GM23338 (cell line): ENCODE data around the gene CEACAM18. TPM values are rescaled to one million over a fixed set of nuclear protein-coding genes. Genes with fewer than 3 reads are reported as not detected.

ENCODE experiments used
- ATAC-seq: fragments of 200-7000 bp; cut with Tn5 transposase; 3 replicates; pipeline ENCODE4 v1.9.1; 2020
- DNase-seq: peaks from one replicate; pipeline ENCODE4 v3.0.0-alpha.2; 2015; ENCODE audit warnings: low spot score
- H2AFZ ChIP-seq: fragments of 200-600 bp; sonication (generic); 2 replicates; pipeline ENCODE4 v1.8.0; 2016; ENCODE audit warnings: antibody characterized with exemption, mild to moderate bottlenecking, moderate library complexity
- H3F3A ChIP-seq: fragments of 200-600 bp; sonication (generic); replicated peaks from 2 replicates; pipeline ENCODE4 v1.8.0; 2017; ENCODE audit warnings: antibody characterized with exemption, mixed run types, low read depth
- H3K27ac ChIP-seq: fragments of 200-600 bp; sonication (generic); 2 replicates; pipeline ENCODE4 v1.6.1; 2016; ENCODE audit warnings: low read depth
- H3K27me3 ChIP-seq: fragments of 200-600 bp; sonication (generic); 2 replicates; pipeline ENCODE4 v1.8.0; 2016; ENCODE audit warnings: mild to moderate bottlenecking, mixed run types, moderate library complexity; ENCODE audit not compliant: insufficient read depth
- H3K36me3 ChIP-seq: fragments of 200-600 bp; sonication (generic); 2 replicates; pipeline ENCODE4 v1.8.0; 2016; ENCODE audit warnings: mild to moderate bottlenecking; ENCODE audit not compliant: insufficient read depth
- H3K4me1 ChIP-seq: fragments of 200-600 bp; sonication (generic); 2 replicates; pipeline ENCODE4 v1.8.0; 2016; ENCODE audit warnings: mild to moderate bottlenecking, moderate library complexity; ENCODE audit not compliant: insufficient read depth
- H3K4me2 ChIP-seq: fragments of 200-600 bp; sonication (generic); 2 replicates; pipeline ENCODE4 v1.7.1; 2017; ENCODE audit warnings: mixed run types
- H3K4me3 ChIP-seq: fragments of 200-600 bp; sonication (generic); 2 replicates; pipeline ENCODE4 v1.6.1; 2016; ENCODE audit warnings: mixed run types
- H3K79me2 ChIP-seq: fragments of 200-600 bp; sonication (generic); replicated peaks from 2 replicates; pipeline ENCODE4 v1.8.0; 2017; ENCODE audit warnings: mild to moderate bottlenecking; ENCODE audit not compliant: insufficient read depth
- H3K9me2 ChIP-seq: fragments of 200-600 bp; sonication (generic); 2 replicates; pipeline ENCODE4 v1.8.0; 2017; ENCODE audit not compliant: insufficient read depth
- H4K20me1 ChIP-seq: fragments of 200-600 bp; sonication (generic); replicated peaks from 2 replicates; pipeline ENCODE4 v1.8.0; 2017; ENCODE audit warnings: mild to moderate bottlenecking; ENCODE audit not compliant: insufficient read depth
- H3K27ac Mint-ChIP-seq: 2 replicates; pipeline ENCODE4 v1.8.0; 2020; ENCODE audit warnings: inconsistent platforms, mild to moderate bottlenecking, moderate library complexity, mixed read lengths
- H3K27me3 Mint-ChIP-seq: 3 replicates; pipeline ENCODE4 v1.8.0; 2022; ENCODE audit warnings: low read depth, mild to moderate bottlenecking, moderate library complexity, mixed read lengths, inconsistent platforms; ENCODE audit not compliant: insufficient read depth, poor library complexity
- H3K36me3 Mint-ChIP-seq: 3 replicates; pipeline ENCODE4 v1.8.0; 2021; ENCODE audit warnings: low read depth, mild to moderate bottlenecking, inconsistent platforms, moderate library complexity, mixed read lengths
- H3K4me1 Mint-ChIP-seq: 3 replicates; pipeline ENCODE4 v1.8.0; 2020; ENCODE audit warnings: mild to moderate bottlenecking, inconsistent platforms, mixed read lengths
- H3K4me3 Mint-ChIP-seq: 3 replicates; pipeline ENCODE4 v1.8.0; 2021; ENCODE audit warnings: moderate library complexity, mild to moderate bottlenecking, inconsistent platforms, mixed read lengths
- H3K9me3 Mint-ChIP-seq: 3 replicates; pipeline ENCODE4 v1.8.0; 2020; ENCODE audit warnings: moderate library complexity, mild to moderate bottlenecking, inconsistent platforms, mixed read lengths
- EZH2 ChIP-seq: fragments of 200-600 bp; sonication (generic); IDR thresholded peaks from one replicate; pipeline ENCODE4 v1.8.0; 2017; ENCODE audit warnings: antibody characterized with exemption, mild to moderate bottlenecking, low read depth; ENCODE audit not compliant: unreplicated experiment
- NANOG ChIP-seq: IDR thresholded peaks from 2 replicates; pipeline ENCODE4 v1.6.1; 2016; ENCODE audit warnings: antibody characterized with exemption, borderline replicate concordance
- POLR2AphosphoS5 ChIP-seq: IDR thresholded peaks from 2 replicates; pipeline ENCODE4 v1.6.1; 2016; ENCODE audit warnings: antibody characterized with exemption, low read depth
- STAT1 ChIP-seq: IDR thresholded peaks from one replicate; pipeline ENCODE4 v1.6.1; 2016; ENCODE audit warnings: antibody characterized with exemption; ENCODE audit not compliant: unreplicated experiment
- ZNF331 ChIP-seq: fragments of 250-450 bp; sonication (Bioruptor Pico); IDR thresholded peaks from 2 replicates; pipeline ENCODE4 v1.5.0; 2020; ENCODE audit warnings: low read depth, mild to moderate bottlenecking, moderate library complexity
- ZNF462 ChIP-seq: fragments of 250-450 bp; sonication (Bioruptor Pico); IDR thresholded peaks from 2 replicates; pipeline ENCODE4 v1.5.0; 2020; ENCODE audit warnings: mild to moderate bottlenecking, moderate library complexity
- polyA plus RNA-seq: library from polyadenylated mRNA; unstranded; fragments of >200 nt; fragmentation: Nextera tagmentation; extraction: Ambion mirVana; gene quantifications from 2 replicates; pipeline ENCODE4 v1.2.1, GENCODE V29; 2016
- total RNA-seq: library from RNA; depleted of rRNA; stranded (reverse); fragments of >200 nt; shearing (Covaris generic); gene quantifications from 2 replicates; pipeline ENCODE4 v1.2.3, GENCODE V29; 2014
- TF ChIP-seq, protein P1 (sequence below): IDR thresholded peaks from 2 replicates; pipeline ENCODE4 v1.6.1; 2016; ENCODE audit warnings: antibody characterized with exemption

Gene CEACAM18
- total and polyA plus RNA-seq, 2 experiments from 2014 or later: not detected

- Histone ChIP-seq H3K36me3 (no peaks in the 10 kb centered on the region), H4K20me1 (no peaks in the 10 kb centered on the region), H3K4me2 (no peak overlapping the region), H2AFZ (no peak overlapping the region), H3K27me3 (no peaks in the 10 kb centered on the region), H3K4me3 (no peak overlapping the region), H3K9me2 (0 out of 2 replicates have a peak, but pooled peaks cover 3% of the 10 kb centered on the region), H3F3A (no peaks in the 10 kb centered on the region), H3K4me1 (no peaks in the 10 kb centered on the region), H3K79me2 (no peaks in the 10 kb centered on the region), H3K27ac (no peak overlapping the region)
- H3K4me3 Mint-ChIP-seq: no peak overlapping the region
- no peak for TF ChIP-seq NANOG
- TF ChIP-seq POLR2AphosphoS5: no peak
- no peak for TF ChIP-seq ZNF331 (CRISPR knock-in tag)
- no peak for TF ChIP-seq STAT1
- TF ChIP-seq, protein P1, sequence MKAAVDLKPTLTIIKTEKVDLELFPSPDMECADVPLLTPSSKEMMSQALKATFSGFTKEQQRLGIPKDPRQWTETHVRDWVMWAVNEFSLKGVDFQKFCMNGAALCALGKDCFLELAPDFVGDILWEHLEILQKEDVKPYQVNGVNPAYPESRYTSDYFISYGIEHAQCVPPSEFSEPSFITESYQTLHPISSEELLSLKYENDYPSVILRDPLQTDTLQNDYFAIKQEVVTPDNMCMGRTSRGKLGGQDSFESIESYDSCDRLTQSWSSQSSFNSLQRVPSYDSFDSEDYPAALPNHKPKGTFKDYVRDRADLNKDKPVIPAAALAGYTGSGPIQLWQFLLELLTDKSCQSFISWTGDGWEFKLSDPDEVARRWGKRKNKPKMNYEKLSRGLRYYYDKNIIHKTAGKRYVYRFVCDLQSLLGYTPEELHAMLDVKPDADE: no peak
- no peak for TF ChIP-seq ZNF462 (CRISPR knock-in tag)
- TF ChIP-seq EZH2: no peak
- peaks cover 24% of the 10 kb centered on the region for H3K36me3 Mint-ChIP-seq
- no peaks in the 10 kb centered on the region for H3K4me1 Mint-ChIP-seq
- H3K9me3 Mint-ChIP-seq: peaks cover 77% of the 10 kb centered on the region
- H3K27ac Mint-ChIP-seq: no peak overlapping the region
- DNase-seq: no peak
- H3K27me3 Mint-ChIP-seq: peaks cover 20% of the 10 kb centered on the region
- no peak for ATAC-seq
Measured at GRCh38 chr19:51477344-51477743, 995 bp upstream of the CEACAM18 start.
